ENCODE measurements around the gene CDK14.
A peak's percentile ranks its signal among the peaks of the same experiment; 100 is the strongest.
"Not testable (repeated sequence)": the region's sequence is repeated elsewhere in the genome, so short reads cannot be mapped to it uniquely, and the experiment has no call there.

Gene CDK14

GRCh38 chr7:90723866-90724265, 127.7 kb downstream of the CDK14 start:
- DNase-seq = no peak

GRCh38 chr7:90726120-90726519, 130.0 kb downstream of the CDK14 start:
- DNase-seq = peak; percentile 30 to 32

GRCh38 chr7:90726623-90727022, 130.5 kb downstream of the CDK14 start:
- DNase-seq = no peak

GRCh38 chr7:90727412-90727811, 131.3 kb downstream of the CDK14 start:
- DNase-seq = peak; percentile 44 to 59

- no peak for DNase-seq
Observed at GRCh38 chr7:90728568-90728967, 132.4 kb downstream of the CDK14 start.

GRCh38 chr7:90735611-90736280, 139.6 kb downstream of the CDK14 start:
- DNase-seq = not testable (repeated sequence)

- DNase-seq = no peak
Observed at GRCh38 chr7:90736316-90736715, 140.2 kb downstream of the CDK14 start.

GRCh38 chr7:90736968-90737939, 141.1 kb downstream of the CDK14 start:
- peak; percentile 9 to 31 for DNase-seq

GRCh38 chr7:90738249-90738648, 142.1 kb downstream of the CDK14 start:
- DNase-seq = no peak

- no peak for DNase-seq
Observed at GRCh38 chr7:90739716-90740115, 143.6 kb downstream of the CDK14 start.

- no peak for DNase-seq
Observed at GRCh38 chr7:90740386-90740785, 144.3 kb downstream of the CDK14 start.

- DNase-seq = no peak
Observed at GRCh38 chr7:90743626-90744025, 147.5 kb downstream of the CDK14 start.

- no peak for DNase-seq
Observed at GRCh38 chr7:90747516-90747915, 151.4 kb downstream of the CDK14 start.

- no peak for DNase-seq
Observed at GRCh38 chr7:90749262-90749661, 153.1 kb downstream of the CDK14 start.

- no peak for DNase-seq
Observed at GRCh38 chr7:90749774-90750173, 153.7 kb downstream of the CDK14 start.

GRCh38 chr7:90751595-90751994, 155.5 kb downstream of the CDK14 start:
- no peak for DNase-seq

GRCh38 chr7:90752051-90752450, 155.9 kb downstream of the CDK14 start:
- peak in 1 of 2 donors; percentile 5 for DNase-seq

- DNase-seq = no peak
Observed at GRCh38 chr7:90755041-90755440, 158.9 kb downstream of the CDK14 start.

- DNase-seq = no peak
Observed at GRCh38 chr7:90756366-90756765, 160.2 kb downstream of the CDK14 start.

- DNase-seq = not testable (repeated sequence)
Observed at GRCh38 chr7:90757565-90757950, 161.4 kb downstream of the CDK14 start.

- no peak for DNase-seq
Observed at GRCh38 chr7:90758933-90759562, 162.9 kb downstream of the CDK14 start.

- no peak for DNase-seq
Observed at GRCh38 chr7:90759710-90760109, 163.6 kb downstream of the CDK14 start.

GRCh38 chr7:90760892-90761291, 164.8 kb downstream of the CDK14 start:
- DNase-seq = no peak

GRCh38 chr7:90761584-90761983, 165.5 kb downstream of the CDK14 start:
- DNase-seq = no peak
